ENCODE data around the gene PRAMEF13. TPM values are rescaled to one million over a fixed set of nuclear protein-coding genes. Genes with fewer than 3 reads are reported as not detected.
"Not testable (repeated sequence)": the region's sequence is repeated elsewhere in the genome, so short reads cannot be mapped to it uniquely, and the experiment has no call there.

The PRAMEF13 gene, protein sequence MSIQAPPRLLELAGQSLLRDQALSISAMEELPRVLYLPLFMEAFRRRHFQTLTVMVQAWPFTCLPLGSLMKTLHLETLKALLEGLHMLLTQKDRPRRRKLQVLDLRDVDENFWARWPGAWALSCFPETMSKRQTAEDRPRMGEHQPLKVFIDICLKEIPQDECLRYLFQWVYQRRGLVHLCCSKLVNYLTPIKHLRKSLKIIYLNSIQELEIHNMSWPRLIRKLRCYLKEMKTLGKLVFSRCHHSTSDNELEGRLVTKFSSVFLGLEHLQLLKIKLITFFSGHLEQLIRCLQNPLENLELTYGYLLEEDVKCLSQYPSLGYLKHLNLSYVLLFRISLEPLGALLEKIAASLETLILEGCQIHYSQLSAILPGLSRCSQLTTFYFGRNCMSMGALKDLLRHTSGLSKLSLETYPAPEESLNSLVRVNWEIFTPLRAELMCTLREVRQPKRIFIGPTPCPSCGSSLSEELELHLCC
- total RNA-seq, result not detected in 2 replicates

DNA sequence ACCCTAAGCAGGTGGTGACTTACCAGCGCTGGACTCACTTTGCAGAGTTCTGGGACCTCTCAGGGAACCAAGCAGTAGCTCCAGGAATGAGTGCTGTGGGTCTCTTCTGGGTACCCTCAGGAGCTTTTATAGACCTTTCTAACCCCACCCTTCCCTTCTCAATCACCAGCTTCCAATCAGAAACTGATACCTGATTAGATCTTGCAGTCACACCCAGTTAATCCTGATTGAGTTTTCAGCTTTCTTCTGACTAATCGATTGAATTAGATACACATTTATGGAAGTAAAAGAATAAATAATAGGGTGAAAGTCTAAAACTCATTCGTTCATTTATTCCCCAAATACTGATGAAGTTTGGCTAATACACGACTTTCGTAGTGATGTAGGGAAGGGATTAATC lies at the start of gene PRAMEF13:
Gene PRAMEF13 (minus strand): TSS at position 101 of the 400 bp plus-strand sequence. CDS start 1,820 bp downstream, outside the sequence.
- not testable (repeated sequence) for DNase-seq (ENCODE audit: low read depth in 2 of 2)

GRCh38 chr1:13247122-13247521 lies 45.9 kb upstream of the PRAMEF13 start:
- DNase-seq (ENCODE audit: low read depth in 2 of 2), result not testable (repeated sequence)

GRCh38 chr1:13246554-13246871 lies 45.3 kb upstream of the PRAMEF13 start:
- not testable (repeated sequence) for DNase-seq (ENCODE audit: low read depth in 2 of 2)

GRCh38 chr1:13245841-13246553 lies 44.8 kb upstream of the PRAMEF13 start:
- not testable (repeated sequence) for DNase-seq (ENCODE audit: low read depth in 2 of 2)

DNA sequence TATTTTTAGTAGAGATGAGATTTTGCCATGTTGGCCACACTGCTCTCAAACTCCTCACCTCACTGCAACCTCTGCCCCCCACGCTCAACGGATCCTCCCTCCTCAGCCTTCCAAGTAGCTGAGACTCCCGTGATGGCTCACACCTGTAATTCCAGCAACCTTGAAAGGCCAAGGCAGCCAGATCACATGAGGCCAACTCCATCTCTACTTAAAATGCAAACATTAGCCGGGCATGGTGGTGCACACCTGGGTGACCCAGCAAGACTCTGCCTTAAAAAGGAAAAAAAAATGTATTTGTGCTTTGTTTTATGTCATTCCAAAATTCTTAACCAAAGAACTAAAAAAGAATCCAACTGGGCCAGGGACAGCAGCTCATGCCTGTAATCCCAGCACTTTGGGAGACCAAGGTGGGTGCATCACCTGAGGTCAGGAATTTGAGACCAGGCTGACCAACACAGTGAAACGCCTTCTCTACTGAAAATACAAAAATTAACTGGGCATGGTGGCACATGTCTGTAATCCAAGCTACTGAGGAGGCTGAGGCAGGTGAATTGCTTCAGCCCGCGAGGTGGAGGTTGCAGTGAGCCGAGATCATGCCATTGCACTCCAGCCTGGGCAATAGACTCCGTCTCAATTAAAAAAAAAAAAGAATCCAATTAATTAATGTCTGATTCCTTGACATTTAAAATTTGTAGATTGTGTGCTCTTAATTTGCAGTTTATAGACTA lies 42.5 kb upstream of the PRAMEF13 start:
- DNase-seq (ENCODE audit: low read depth in 2 of 2), result not testable (repeated sequence)

GRCh38 chr1:13239633-13240032 lies 38.4 kb upstream of the PRAMEF13 start:
- DNase-seq (ENCODE audit: low read depth in 2 of 2), result not testable (repeated sequence)

- DNase-seq (ENCODE audit: low read depth in 2 of 2), result not testable (repeated sequence)
Measured at GRCh38 chr1:13237572-13237971, 36.4 kb upstream of the PRAMEF13 start.

GRCh38 chr1:13234057-13234456 lies 32.8 kb upstream of the PRAMEF13 start:
- DNase-seq (ENCODE audit: low read depth in 2 of 2), result not testable (repeated sequence)

GRCh38 chr1:13232056-13232455 lies 30.8 kb upstream of the PRAMEF13 start:
- DNase-seq (ENCODE audit: low read depth in 2 of 2), result not testable (repeated sequence)

- DNase-seq (ENCODE audit: low read depth in 2 of 2), result not testable (repeated sequence)
Measured at GRCh38 chr1:13231061-13231750, 30.0 kb upstream of the PRAMEF13 start.

- DNase-seq (ENCODE audit: low read depth in 2 of 2), result not testable (repeated sequence)
Measured at GRCh38 chr1:13230601-13231000, 29.4 kb upstream of the PRAMEF13 start.

DNA sequence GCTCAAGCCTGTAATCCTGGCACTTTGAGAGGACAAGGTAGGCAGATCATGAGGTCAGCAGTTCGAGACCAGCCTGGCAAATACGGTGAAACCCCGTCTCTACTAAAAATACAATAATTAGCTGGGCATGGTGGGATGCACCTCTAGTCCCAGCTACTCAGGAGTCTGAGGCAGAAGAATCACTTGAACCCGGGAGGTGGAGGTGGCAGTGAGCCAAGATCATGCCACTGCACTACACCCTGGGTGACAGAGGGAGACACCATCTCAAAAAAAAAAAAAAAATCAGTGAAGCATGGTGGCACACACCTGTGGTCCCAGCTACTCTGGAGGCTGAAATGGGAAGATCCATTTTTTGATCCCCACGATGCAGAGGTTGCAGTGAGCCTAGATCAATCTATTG lies 28.9 kb upstream of the PRAMEF13 start:
- DNase-seq (ENCODE audit: low read depth in 2 of 2), result not testable (repeated sequence)

- no peak for DNase-seq (ENCODE audit: low read depth in 2 of 2)
Measured at GRCh38 chr1:13228343-13228781, 27.2 kb upstream of the PRAMEF13 start.

DNA sequence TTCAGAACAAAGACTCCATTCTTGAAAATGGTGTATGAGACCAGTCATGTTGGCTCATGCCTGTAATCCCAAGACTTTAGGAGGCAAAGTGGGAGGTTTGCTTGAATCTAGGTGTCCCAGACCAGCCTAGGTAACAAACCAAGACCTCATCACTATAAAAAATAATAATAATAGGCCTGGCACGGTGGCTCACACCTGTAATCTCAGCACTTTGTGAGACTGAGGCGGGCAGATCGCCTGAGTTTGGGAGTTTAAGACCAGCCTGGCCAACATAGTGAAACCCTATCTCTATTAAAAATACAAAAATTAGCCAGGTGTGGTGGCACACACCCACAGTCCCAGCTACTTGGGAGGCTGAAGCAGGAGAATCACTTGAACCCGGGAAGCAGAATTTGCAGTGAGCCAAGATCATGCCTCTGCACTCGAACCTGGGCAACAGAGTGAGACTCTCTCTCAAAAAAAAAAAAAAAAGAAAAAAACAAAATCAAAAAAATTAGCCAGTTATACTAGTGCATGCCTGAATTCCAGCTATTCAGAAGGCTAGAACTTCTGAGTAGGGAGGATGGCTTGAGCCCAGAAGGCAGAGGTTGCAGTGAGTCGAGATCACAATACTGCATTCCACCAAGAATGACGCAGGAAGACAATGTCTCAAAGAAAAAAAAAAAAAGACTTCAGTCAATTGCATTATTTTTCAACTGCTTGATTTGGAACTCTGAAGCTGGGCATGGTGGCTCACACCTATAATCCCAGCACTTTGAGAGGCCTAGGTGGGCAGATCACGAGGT lies 26.3 kb upstream of the PRAMEF13 start:
- DNase-seq (ENCODE audit: low read depth in 2 of 2), result not testable (repeated sequence)

GRCh38 chr1:13225675-13226204 lies 24.5 kb upstream of the PRAMEF13 start, which contains the start of gene PRAMEF18:
Gene PRAMEF18 (minus strand): TSS chr1:13226154. CDS start chr1:13226106, 48 bp downstream.
- not testable (repeated sequence) for DNase-seq (ENCODE audit: low read depth in 2 of 2)

DNA sequence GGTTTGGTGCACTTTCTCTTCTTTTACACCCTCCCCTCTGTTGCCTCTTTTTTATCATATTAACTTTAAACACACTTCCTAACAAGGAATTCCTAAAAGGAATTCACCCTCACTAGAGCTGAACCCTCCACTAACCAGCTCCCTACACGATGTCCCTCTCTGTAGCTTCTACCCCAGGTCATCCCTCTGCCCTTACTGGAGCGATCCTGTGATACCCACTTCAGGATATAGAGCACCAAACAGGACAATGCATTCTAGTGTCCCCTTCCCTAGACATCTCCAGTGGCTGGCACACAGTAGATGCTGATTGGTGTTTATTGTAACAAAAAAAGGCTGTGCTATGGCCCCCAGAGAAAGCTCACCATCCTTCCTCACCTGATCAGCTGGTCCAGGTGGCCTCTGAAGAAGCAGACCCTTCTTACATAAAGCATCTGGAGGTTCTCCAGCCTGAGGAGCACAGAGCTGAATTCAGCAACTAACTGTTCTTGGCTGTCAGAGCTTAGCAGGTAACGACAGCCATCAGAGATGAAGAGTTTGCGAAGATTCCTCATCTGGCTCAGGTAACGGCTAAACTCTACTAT lies 23.4 kb upstream of the PRAMEF13 start:
- DNase-seq (ENCODE audit: low read depth in 2 of 2), result no peak

DNA sequence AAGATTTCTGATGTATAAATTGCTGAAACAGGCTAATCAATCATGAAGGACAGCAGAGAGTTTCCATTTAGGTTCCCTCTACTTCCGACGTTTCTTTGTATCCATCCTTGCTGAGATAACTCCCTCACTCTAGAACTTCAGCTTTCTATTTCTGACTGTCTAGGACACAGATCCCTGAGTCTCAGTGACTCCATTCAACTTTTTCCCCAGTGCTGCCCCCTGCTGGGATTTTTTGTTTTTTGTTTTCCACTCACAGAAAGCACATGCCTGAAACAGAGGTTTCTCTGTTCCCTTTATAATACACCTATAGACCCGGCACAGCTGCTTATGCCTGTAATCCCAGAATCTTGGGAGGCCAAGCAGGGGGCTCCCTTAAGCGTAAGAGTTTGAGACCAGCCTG lies 21.6 kb upstream of the PRAMEF13 start:
- DNase-seq (ENCODE audit: low read depth in 2 of 2), result not testable (repeated sequence)

DNA sequence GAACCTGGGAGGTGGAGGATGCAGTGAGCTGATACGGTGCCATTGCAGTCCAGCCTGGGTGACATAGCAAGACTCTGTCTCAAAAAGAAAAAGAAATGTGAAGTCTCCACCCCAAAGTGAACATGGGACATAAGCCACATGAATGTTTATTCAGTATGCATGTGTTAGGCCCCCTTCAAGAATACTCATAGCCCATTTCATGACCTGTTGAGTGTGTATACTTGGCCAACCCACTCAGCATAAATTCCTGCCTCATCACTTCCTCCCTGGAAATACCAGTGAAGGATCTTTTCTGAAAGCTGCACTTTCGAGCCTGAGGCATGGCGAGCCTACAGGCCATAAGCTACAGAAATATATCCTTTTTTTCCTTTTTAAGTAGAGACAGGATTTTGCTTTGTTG lies 18.0 kb upstream of the PRAMEF13 start:
- DNase-seq (ENCODE audit: low read depth in 2 of 2), result not testable (repeated sequence)

- DNase-seq (ENCODE audit: low read depth in 2 of 2), result not testable (repeated sequence)
Measured at GRCh38 chr1:13216619-13217018, 15.4 kb upstream of the PRAMEF13 start.

Data from dermis microvascular lymphatic vessel endothelial cell (primary cell).